HS-5 (cell line): ENCODE results near the gene SMG6.
"Not testable (repeated sequence)": the region's sequence is repeated elsewhere in the genome, so short reads cannot be mapped to it uniquely, and the experiment has no call there.

Experiments used
- DNase-seq: peaks from one replicate; pipeline ENCODE4 v3.0.0-alpha.2; 2012; ENCODE audit warnings: low read depth

The SMG6 gene

GRCh38 chr17:2202996-2203575 lies 100.5 kb downstream of the SMG6 start:
- DNase-seq: no peak

GRCh38 chr17:2202302-2202995 lies 101.1 kb downstream of the SMG6 start:
- DNase-seq: no peak

GRCh38 chr17:2199386-2199785 lies 104.2 kb downstream of the SMG6 start:
- not testable (repeated sequence) for DNase-seq

- DNase-seq: no peak
These were observed 104.7 kb downstream of the SMG6 start for GRCh38 chr17:2198927-2199326.

GRCh38 chr17:2197271-2197670 lies 106.3 kb downstream of the SMG6 start:
- no peak for DNase-seq

GRCh38 chr17:2195729-2196128 lies 107.9 kb downstream of the SMG6 start:
- DNase-seq: no peak

- no peak for DNase-seq
These were observed 108.7 kb downstream of the SMG6 start for GRCh38 chr17:2194889-2195335.

- peak; percentile 99 for DNase-seq
These were observed 111.1 kb downstream of the SMG6 start for GRCh38 chr17:2192367-2193057.

GRCh38 chr17:2191785-2192184 lies 111.8 kb downstream of the SMG6 start:
- DNase-seq: no peak

- DNase-seq: no peak
These were observed 112.4 kb downstream of the SMG6 start for GRCh38 chr17:2191227-2191626.

- no peak for DNase-seq
These were observed 113.6 kb downstream of the SMG6 start for GRCh38 chr17:2190014-2190413.

- no peak for DNase-seq
These were observed 114.5 kb downstream of the SMG6 start for GRCh38 chr17:2188971-2189630.

- DNase-seq: no peak
These were observed 115.8 kb downstream of the SMG6 start for GRCh38 chr17:2187758-2188157.

- DNase-seq: no peak
These were observed 116.6 kb downstream of the SMG6 start for GRCh38 chr17:2186937-2187336.

GRCh38 chr17:2184993-2185931 lies 118.3 kb downstream of the SMG6 start:
- DNase-seq: no peak

GRCh38 chr17:2183346-2183745 lies 120.2 kb downstream of the SMG6 start:
- DNase-seq: no peak

GRCh38 chr17:2181897-2182448 lies 121.6 kb downstream of the SMG6 start:
- no peak for DNase-seq

- DNase-seq: no peak
These were observed 122.2 kb downstream of the SMG6 start for GRCh38 chr17:2181206-2181896.

GRCh38 chr17:2180768-2181167 lies 122.8 kb downstream of the SMG6 start:
- DNase-seq: no peak

- peak; percentile 70 for DNase-seq
These were observed 123.8 kb downstream of the SMG6 start for GRCh38 chr17:2179615-2180295.
